Measurements from ENCODE around the gene SUN2.
A peak's percentile ranks its signal among the peaks of the same experiment; 100 is the strongest.

SUN2 gene

GRCh38 chr22:38716271-38716670 lies 39.5 kb downstream of the SUN2 start:
- DNase-seq (ENCODE audit: low read depth) = no peak

GRCh38 chr22:38715852-38716251 lies 39.9 kb downstream of the SUN2 start:
- no peak for DNase-seq (ENCODE audit: low read depth)

DNA sequence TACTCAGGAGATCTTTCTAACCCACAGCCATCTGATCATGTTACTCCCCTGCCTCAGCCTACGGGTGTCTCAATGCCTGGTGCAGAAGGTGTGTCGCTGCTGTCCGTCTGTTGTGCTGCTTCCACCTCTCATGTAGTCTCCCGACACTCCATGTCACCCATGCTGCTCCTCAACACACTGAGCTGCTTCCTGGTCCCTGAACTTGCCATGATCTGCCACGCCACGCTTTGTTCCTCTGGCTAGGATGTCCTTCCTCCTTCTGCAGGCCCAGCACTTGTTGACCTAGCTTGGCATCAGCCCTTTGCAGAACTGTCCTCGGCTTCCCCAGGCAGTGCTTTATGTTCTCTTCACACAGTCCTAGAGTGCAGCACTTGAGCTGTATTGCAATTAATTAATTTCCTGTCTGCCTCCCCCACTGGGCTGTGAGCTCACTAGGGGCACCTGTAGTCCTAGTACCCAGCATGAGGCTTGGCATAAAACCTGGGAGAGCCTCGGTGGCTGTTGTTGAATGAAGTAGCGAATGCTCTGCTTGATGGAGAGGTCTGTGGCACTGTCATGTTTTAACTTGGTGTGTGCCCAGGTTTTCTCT lies 40.5 kb downstream of the SUN2 start:
- DNase-seq (ENCODE audit: low read depth) = no peak

- DNase-seq (ENCODE audit: low read depth) = no peak
Measured at GRCh38 chr22:38713921-38714320, 41.9 kb downstream of the SUN2 start.

- DNase-seq (ENCODE audit: low read depth) = no peak
Measured at GRCh38 chr22:38712486-38713207, 43.2 kb downstream of the SUN2 start.

DNA sequence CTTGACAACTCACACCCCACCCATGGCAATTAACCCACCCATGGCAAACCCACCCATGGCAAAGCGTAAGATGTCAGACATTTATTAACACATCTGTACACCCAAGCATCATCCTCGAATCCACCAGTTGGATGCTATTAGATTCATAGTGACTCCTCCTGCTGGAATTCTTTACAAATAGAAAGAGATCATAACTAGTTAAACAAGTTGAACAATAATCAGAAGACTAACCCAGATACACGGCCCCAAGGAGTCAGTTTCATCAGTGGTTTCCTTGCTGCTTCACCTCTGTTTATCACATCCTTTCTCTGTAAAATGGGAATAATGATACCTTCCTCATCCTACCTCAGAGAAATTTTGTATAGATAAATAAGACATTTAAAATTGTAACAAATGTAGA lies 44.9 kb downstream of the SUN2 start:
- DNase-seq (ENCODE audit: low read depth) = no peak

GRCh38 chr22:38710351-38710750 lies 45.4 kb downstream of the SUN2 start:
- DNase-seq (ENCODE audit: low read depth) = no peak

DNA sequence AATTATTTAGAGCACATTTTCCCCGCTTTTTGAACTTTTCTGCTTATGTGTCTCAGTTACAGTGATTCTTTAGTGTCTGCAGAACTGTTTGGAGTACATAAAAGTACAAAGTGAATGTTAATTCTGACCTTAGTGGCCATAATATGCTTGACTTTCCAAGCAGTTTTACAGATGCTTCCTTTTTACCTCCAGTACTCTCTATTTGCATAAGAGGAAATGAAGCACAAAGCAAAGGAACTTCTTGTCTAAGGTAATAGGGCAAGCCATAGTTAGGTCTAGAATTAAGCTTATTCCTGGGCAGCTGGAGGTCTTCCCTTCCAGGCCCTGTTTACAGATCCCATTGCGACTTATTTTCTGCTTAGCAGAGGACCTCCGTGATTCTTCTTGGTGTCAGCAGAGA lies 46.5 kb downstream of the SUN2 start:
- no peak for DNase-seq (ENCODE audit: low read depth)

DNA sequence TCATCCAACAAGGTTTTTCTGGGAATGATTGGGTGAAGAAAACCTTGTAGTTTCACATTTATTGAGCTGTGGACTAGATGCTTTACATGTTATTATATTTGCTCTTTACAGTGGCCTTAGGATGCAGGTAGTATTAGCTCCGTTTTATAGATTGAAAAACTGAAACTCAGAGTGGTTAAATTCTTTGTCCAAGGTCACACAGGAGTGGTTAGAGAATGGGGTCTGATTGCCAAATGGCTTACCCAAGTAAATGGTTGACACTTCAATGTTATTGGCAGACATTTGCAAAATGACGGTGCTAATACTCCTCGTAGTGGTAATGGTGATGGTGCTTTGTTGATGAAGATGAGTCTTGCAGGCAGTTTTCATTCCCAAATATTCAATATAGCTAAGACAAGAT lies 47.8 kb downstream of the SUN2 start:
- DNase-seq (ENCODE audit: low read depth) = no peak

- no peak for DNase-seq (ENCODE audit: low read depth)
Measured at GRCh38 chr22:38707346-38707745, 48.5 kb downstream of the SUN2 start.

DNA sequence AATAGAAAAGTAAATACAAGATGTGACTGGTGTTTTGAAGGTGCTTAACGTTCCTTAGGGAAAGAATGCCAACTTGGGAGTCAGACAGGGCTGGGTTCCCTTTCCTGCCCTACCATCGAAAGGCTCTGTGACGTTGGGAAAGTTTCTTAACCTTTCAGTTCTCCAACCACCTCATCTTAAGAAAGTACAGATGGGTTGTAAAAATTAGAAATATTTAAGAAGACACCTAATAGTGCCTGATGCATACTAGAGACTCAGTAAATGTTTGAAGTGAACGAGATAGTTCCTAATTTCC lies 49.0 kb downstream of the SUN2 start:
- no peak for DNase-seq (ENCODE audit: low read depth)

DNA sequence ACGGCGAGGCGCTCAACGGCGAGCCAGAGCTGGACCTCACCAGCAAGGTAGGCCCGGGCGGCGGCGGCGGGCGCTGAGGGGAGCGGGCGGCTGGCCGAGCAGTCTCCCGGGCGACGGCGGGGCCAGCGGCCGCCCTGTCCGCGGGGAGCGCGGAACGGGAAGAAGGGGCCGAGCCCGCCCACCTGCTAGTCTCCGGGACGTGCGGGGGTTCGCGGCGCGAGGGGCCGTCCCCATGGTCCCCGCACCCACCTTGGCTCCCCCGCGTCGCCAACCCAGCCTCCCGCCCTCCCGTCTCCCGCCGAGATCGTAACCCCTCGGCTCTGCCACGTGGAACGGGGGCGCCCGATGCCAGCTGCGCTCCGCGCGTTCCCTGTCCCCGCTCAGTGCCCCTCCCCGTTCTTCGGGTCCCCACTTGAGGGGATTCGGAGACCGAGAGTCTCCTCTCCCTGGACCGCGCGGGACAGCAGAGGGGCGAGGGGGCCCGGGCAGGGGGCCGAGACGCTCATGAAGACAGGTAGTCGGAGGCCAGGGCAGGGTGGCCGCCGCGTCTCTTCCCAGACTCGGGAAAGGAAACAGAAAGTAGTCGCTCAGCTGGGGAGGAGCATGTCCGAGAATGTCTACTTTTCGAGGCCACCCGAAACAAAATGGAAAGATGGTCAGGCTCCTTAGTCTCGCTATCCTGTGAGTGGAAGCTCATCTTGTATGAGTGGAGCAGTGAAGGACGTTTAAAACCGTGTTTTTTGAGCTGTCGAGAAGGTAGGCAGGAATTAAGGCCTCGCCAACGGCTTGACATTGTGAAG lies 49.5 kb downstream of the SUN2 start:
- DNase-seq (ENCODE audit: low read depth) = peak; percentile 26

- DNase-seq (ENCODE audit: low read depth) = peak; percentile 100
Measured at GRCh38 chr22:38705235-38706100, 50.3 kb downstream of the SUN2 start, which contains the start of gene GTPBP1. Gene GTPBP1, plus strand, starts transcription at chr22:38705944. Its CDS starts 12 bp downstream, at chr22:38705956.

DNA sequence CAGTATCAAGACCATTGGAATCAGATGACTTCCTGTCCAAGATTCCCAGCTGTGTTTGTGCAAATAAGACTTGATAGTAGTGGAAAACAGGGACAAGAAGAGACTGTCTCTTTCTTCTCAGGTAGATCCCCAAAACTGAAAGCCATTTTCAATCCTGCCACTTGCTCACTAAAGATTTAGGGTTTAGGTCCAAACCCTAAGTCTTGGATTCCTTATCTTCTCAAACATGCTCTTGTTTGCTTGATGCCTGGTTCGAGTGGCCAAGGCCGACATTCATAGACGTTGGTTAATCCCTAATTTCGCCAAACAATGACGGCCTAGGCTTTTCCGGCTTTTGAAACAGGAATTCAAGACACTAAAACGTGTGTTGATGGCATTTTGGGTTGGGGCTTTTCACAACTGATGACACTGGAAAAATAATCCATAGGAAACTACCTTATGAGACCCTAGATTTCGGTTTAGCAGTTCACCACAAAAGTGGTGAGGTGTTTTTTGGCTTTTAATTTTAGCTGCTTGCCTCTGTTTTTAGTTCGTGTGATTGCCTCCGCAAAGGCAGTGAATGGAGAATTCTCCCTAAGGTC lies 51.1 kb downstream of the SUN2 start:
- DNase-seq (ENCODE audit: low read depth) = no peak

- peak; percentile 95 for DNase-seq (ENCODE audit: low read depth)
Measured at GRCh38 chr22:38700789-38701628, 54.8 kb downstream of the SUN2 start, which contains the start of gene JOSD1. Gene JOSD1, minus strand, starts transcription at chr22:38700943. Its CDS starts 956 bp downstream, at chr22:38699987.

DNA sequence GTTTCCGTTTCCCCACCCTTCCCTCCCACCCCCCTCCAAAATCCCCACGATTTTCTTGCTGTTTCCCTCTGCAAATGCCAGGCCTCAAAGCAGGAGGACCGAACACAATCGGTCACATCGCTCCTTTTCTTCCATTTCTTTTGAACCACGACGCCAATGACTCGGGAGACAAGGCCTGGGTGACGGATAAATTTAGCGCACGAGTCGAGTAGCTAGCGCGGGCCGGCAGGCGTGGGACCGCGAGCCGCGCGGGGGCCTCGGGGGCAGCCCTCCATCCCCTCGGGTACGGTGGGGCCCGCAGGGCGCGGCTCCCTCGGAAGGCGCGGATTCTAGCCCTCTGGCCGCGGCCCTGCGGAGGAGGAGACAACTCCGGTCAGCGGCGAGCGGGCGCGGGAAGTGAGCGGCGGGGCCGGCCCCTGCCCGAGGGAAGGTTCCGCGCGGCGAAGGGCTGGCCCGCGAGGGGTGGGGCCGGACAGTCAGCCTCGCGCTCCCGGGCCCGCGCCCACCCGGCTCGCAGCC lies 55.5 kb downstream of the SUN2 start:
- peak; percentile 64 for DNase-seq (ENCODE audit: low read depth)

DNA sequence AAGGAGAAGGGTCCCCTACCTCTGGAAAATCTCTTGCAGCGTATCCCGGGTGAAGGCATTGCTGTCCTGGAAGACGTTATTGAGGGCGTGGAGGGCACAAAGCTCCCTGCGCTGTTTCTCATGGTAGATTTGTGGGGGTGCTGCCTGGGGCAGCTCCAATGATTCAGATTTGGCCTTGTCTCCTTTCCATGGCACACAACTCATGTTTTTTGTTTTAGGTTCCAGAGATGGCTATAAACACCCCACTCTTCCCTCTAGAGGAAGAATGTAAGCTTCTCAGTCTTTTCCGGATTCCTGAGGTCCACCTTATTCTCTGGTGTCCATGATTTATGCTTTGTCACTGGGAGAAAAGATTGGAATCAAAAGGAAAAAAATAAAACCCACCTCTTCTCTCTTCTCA lies 56.0 kb downstream of the SUN2 start:
- peak; percentile 42 for DNase-seq (ENCODE audit: low read depth)

- DNase-seq (ENCODE audit: low read depth) = no peak
Measured at GRCh38 chr22:38699143-38699542, 56.7 kb downstream of the SUN2 start.

DNA sequence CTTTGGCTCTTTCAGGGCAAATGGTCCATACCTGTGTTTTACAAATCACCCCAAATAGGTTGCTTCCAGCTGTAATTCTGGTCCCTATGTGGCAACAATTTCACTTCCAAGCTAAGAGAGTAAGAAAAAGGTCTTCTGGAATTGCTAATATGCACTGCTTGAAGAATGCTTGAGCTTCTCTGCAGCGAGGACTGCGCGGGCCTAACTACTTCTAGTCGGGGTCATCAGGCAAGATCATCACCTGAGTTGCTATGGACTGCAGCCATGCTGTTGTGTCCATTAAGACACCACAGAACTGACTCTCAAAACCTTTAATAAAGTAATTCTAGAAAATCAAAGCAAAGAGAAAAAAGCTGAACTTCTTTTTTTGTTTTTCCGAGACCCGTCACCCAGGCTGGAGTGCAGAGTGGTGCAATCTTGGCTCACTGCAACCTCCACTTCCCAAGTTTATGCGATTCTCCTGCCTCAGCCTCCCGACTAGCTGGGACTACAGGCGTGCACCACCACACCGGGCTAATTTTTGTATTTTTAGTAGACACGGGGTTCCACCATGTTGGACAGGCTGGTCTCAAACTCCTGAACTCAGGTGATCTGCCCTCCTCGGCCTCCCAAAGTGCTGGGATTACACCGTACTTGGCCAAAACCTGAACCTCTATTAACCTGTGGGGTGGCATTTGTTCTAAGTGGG lies 57.2 kb downstream of the SUN2 start:
- no peak for DNase-seq (ENCODE audit: low read depth)
